Neural progenitor cell (in vitro differentiated cells): ENCODE results near the gene TMEM176B. TPM values are rescaled to one million over a fixed set of nuclear protein-coding genes. Genes with fewer than 3 reads are reported as not detected.
A peak's percentile ranks its signal among the peaks of the same experiment; 100 is the strongest.

Source experiments
- DNase-seq: peaks from one replicate; pipeline ENCODE4 v3.0.0-alpha.2; 2016; ENCODE audit warnings: low spot score
- H2AFZ ChIP-seq: fragments of 200-600 bp; sonication (generic); replicated peaks from 2 replicates; pipeline ENCODE4 v1.6.1; 2016; ENCODE audit warnings: antibody characterized with exemption
- H3F3A ChIP-seq: fragments of 200-600 bp; sonication (generic); 2 replicates; pipeline ENCODE4 v1.6.1; 2016; ENCODE audit warnings: antibody characterized with exemption, low read depth
- H3K27ac ChIP-seq: fragments of 200-600 bp; sonication (generic); 2 replicates; pipeline ENCODE4 v1.5.1; 2016; ENCODE audit warnings: mild to moderate bottlenecking
- H3K27me3 ChIP-seq: fragments of 200-600 bp; sonication (generic); 2 replicates; pipeline ENCODE4 v1.6.1; 2016; ENCODE audit warnings: mild to moderate bottlenecking, moderate library complexity
- H3K36me3 ChIP-seq: fragments of 200-600 bp; sonication (generic); 2 replicates; pipeline ENCODE4 v1.5.1; 2016
- H3K4me1 ChIP-seq: fragments of 200-600 bp; sonication (generic); 2 replicates; pipeline ENCODE4 v1.6.1; 2016; ENCODE audit warnings: mixed run types
- H3K4me2 ChIP-seq: fragments of 200-600 bp; sonication (generic); 2 replicates; pipeline ENCODE4 v1.6.1; 2016
- H3K4me3 ChIP-seq: fragments of 200-600 bp; sonication (generic); 2 replicates; pipeline ENCODE4 v1.5.1; 2016
- H3K79me2 ChIP-seq: fragments of 200-600 bp; sonication (generic); 2 replicates; pipeline ENCODE4 v1.6.1; 2016; ENCODE audit warnings: low read depth
- H3K9ac ChIP-seq: fragments of 200-600 bp; sonication (generic); 2 replicates; pipeline ENCODE4 v1.6.1; 2016
- H3K9me3 ChIP-seq: fragments of 200-600 bp; sonication (generic); 2 replicates; pipeline ENCODE4 v1.5.1; 2016; ENCODE audit warnings: low read depth
- H4K20me1 ChIP-seq: fragments of 200-600 bp; sonication (generic); 2 replicates; pipeline ENCODE4 v1.6.1; 2016; ENCODE audit warnings: low read depth
- H3K27ac Mint-ChIP-seq: 3 replicates; pipeline ENCODE4 v1.8.0; 2021; ENCODE audit warnings: mixed read lengths
- H3K27me3 Mint-ChIP-seq: 2 replicates; pipeline ENCODE4 v1.8.0; 2022; ENCODE audit warnings: low read depth, mild to moderate bottlenecking, inconsistent platforms, moderate library complexity, mixed read lengths; ENCODE audit not compliant: insufficient read depth
- H3K36me3 Mint-ChIP-seq: 3 replicates; pipeline ENCODE4 v1.8.0; 2021; ENCODE audit warnings: mixed read lengths
- H3K4me1 Mint-ChIP-seq: 3 replicates; pipeline ENCODE4 v1.8.0; 2021; ENCODE audit warnings: mixed read lengths
- H3K4me3 Mint-ChIP-seq: 3 replicates; pipeline ENCODE4 v1.8.0; 2021; ENCODE audit warnings: mild to moderate bottlenecking, moderate library complexity, mixed read lengths
- H3K9me3 Mint-ChIP-seq: 3 replicates; pipeline ENCODE4 v1.8.0; 2020; ENCODE audit warnings: mixed read lengths
- CTCF ChIP-seq: fragments of 200-600 bp; sonication (generic); IDR thresholded peaks from 2 replicates; pipeline ENCODE4 v1.5.1; 2017; ENCODE audit warnings: antibody characterized with exemption, mild to moderate bottlenecking
- EZH2 ChIP-seq: fragments of 200-600 bp; sonication (generic); IDR thresholded peaks from 2 replicates; pipeline ENCODE4 v1.6.1; 2017; ENCODE audit warnings: antibody characterized with exemption, mild to moderate bottlenecking, moderate library complexity
- EZH2phosphoT487 ChIP-seq: fragments of 200-600 bp; sonication (generic); IDR thresholded peaks from 2 replicates; pipeline ENCODE4 v1.6.1; 2017; ENCODE audit warnings: antibody characterized with exemption
- total RNA-seq: library from RNA; depleted of rRNA; stranded (reverse); fragments of >200 nt; gene quantifications from 2 replicates; pipeline ENCODE4 v1.2.3, GENCODE V29; 2015; ENCODE audit warnings: low replicate concordance

Gene TMEM176B
- total RNA-seq, 1 donor from 2014 or later, result 0.54 TPM

- Histone ChIP-seq H3K4me2 (no peak overlapping the region), H3K9ac (no peak overlapping the region), H3K36me3 (no peaks in the 10 kb centered on the region), H3K27me3 (no peaks in the 10 kb centered on the region), H3K4me3 (no peak overlapping the region), H3K9me3 (no peaks in the 10 kb centered on the region), H3F3A (no peaks in the 10 kb centered on the region), H3K79me2 (no peaks in the 10 kb centered on the region), H4K20me1 (no peaks in the 10 kb centered on the region), H3K27ac (no peak overlapping the region), H2AFZ (no peak overlapping the region), H3K4me1 (no peaks in the 10 kb centered on the region)
- no peak overlapping the region for H3K4me3 Mint-ChIP-seq
- peaks cover 3% of the 10 kb centered on the region for H3K9me3 Mint-ChIP-seq
- TF ChIP-seq EZH2 (no peak), EZH2phosphoT487 (no peak), CTCF (no peak)
- H3K27me3 Mint-ChIP-seq, result peaks cover 2% of the 10 kb centered on the region
- H3K36me3 Mint-ChIP-seq, result no peaks in the 10 kb centered on the region
- H3K4me1 Mint-ChIP-seq, result no peaks in the 10 kb centered on the region
- DNase-seq, result no peak
- no peak overlapping the region for H3K27ac Mint-ChIP-seq
These were observed 33.8 kb downstream of the TMEM176B start for GRCh38 chr7:150766334-150766709.

GRCh38 chr7:150759479-150759878 lies 40.7 kb downstream of the TMEM176B start:
- H3K9ac ChIP-seq, result no peak overlapping the region
- H2AFZ ChIP-seq, result no peak overlapping the region
- H3K36me3 Mint-ChIP-seq, result no peaks in the 10 kb centered on the region
- TF ChIP-seq EZH2phosphoT487 (no peak), CTCF (no peak), EZH2 (no peak)
- H3K79me2 ChIP-seq, result no peaks in the 10 kb centered on the region
- DNase-seq, result no peak
- no peak overlapping the region for H3K27ac Mint-ChIP-seq
- no peak overlapping the region for H3K4me3 ChIP-seq
- H3K4me1 Mint-ChIP-seq, result no peaks in the 10 kb centered on the region
- H3K9me3 Mint-ChIP-seq, result peaks cover 8% of the 10 kb centered on the region
- H3K4me2 ChIP-seq, result no peak overlapping the region
- H3K27ac ChIP-seq, result no peak overlapping the region
- H3K36me3 ChIP-seq, result no peaks in the 10 kb centered on the region
- H4K20me1 ChIP-seq, result no peaks in the 10 kb centered on the region
- H3K27me3 Mint-ChIP-seq, result peaks cover 6% of the 10 kb centered on the region
- H3F3A ChIP-seq, result no peaks in the 10 kb centered on the region
- no peak overlapping the region for H3K4me3 Mint-ChIP-seq
- H3K27me3 ChIP-seq, result peaks cover 45% of the 10 kb centered on the region
- H3K4me1 ChIP-seq, result no peaks in the 10 kb centered on the region
- no peaks in the 10 kb centered on the region for H3K9me3 ChIP-seq

- no peaks in the 10 kb centered on the region for H3F3A ChIP-seq
- H3K4me3 Mint-ChIP-seq, result no peak overlapping the region
- H3K9me3 ChIP-seq, result no peaks in the 10 kb centered on the region
- H3K27ac Mint-ChIP-seq, result no peak overlapping the region
- no peak for TF ChIP-seq EZH2
- TF ChIP-seq CTCF, result peak; percentile 27
- no peak for TF ChIP-seq EZH2phosphoT487
- H3K9ac ChIP-seq, result no peak overlapping the region
- no peak overlapping the region for H3K27ac ChIP-seq
- H2AFZ ChIP-seq, result no peak overlapping the region
- no peak overlapping the region for H3K4me3 ChIP-seq
- DNase-seq, result peak; percentile 36
- H3K27me3 ChIP-seq, result peaks cover 61% of the 10 kb centered on the region
- H4K20me1 ChIP-seq, result no peaks in the 10 kb centered on the region
- peaks cover 4% of the 10 kb centered on the region for H3K27me3 Mint-ChIP-seq
- peaks cover 8% of the 10 kb centered on the region for H3K9me3 Mint-ChIP-seq
- no peaks in the 10 kb centered on the region for H3K36me3 ChIP-seq
- H3K4me1 Mint-ChIP-seq, result no peaks in the 10 kb centered on the region
- H3K4me2 ChIP-seq, result no peak overlapping the region
- H3K4me1 ChIP-seq, result no peaks in the 10 kb centered on the region
- no peaks in the 10 kb centered on the region for H3K36me3 Mint-ChIP-seq
- H3K79me2 ChIP-seq, result no peaks in the 10 kb centered on the region
These were observed 43.3 kb downstream of the TMEM176B start for GRCh38 chr7:150756858-150757257.

DNA sequence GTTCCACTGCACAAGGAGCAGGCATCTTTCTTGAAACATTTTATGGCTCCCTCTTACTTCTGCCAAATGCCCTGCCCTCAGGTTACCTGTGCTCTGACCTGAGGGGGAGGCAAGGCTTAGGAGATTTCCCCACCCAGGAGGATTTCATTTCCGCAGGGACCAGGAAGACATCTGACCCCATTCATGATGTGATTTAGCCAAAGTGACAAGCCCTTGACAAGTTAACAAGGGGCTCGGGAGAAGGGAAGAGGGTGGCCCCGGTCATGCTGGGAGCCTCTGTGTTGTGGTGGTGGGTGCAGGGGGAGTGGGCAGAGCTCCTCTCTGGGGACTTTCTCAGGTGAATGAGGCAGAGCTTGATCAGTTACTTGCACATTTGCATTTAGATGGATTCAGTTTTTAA lies 44.0 kb downstream of the TMEM176B start:
- H3K27me3 Mint-ChIP-seq, result peaks cover 4% of the 10 kb centered on the region
- H3K4me1 ChIP-seq, result no peaks in the 10 kb centered on the region
- no peak overlapping the region for H3K27ac ChIP-seq
- no peaks in the 10 kb centered on the region for H4K20me1 ChIP-seq
- H3K4me3 Mint-ChIP-seq, result no peak overlapping the region
- H3K36me3 Mint-ChIP-seq, result no peaks in the 10 kb centered on the region
- no peak overlapping the region for H3K4me2 ChIP-seq
- H3K79me2 ChIP-seq, result no peaks in the 10 kb centered on the region
- no peak overlapping the region for H2AFZ ChIP-seq
- H3K9me3 ChIP-seq, result no peaks in the 10 kb centered on the region
- no peaks in the 10 kb centered on the region for H3K4me1 Mint-ChIP-seq
- H3K9ac ChIP-seq, result no peak overlapping the region
- no peak for TF ChIP-seq CTCF
- no peak for TF ChIP-seq EZH2phosphoT487
- no peak for TF ChIP-seq EZH2
- H3F3A ChIP-seq, result no peaks in the 10 kb centered on the region
- peaks cover 68% of the 10 kb centered on the region for H3K27me3 ChIP-seq
- DNase-seq, result no peak
- H3K9me3 Mint-ChIP-seq, result peaks cover 4% of the 10 kb centered on the region
- H3K36me3 ChIP-seq, result no peaks in the 10 kb centered on the region
- H3K27ac Mint-ChIP-seq, result no peak overlapping the region
- H3K4me3 ChIP-seq, result no peak overlapping the region
